IMR-90 (cell line): ENCODE data around the gene MYH3. TPM values are rescaled to one million over a fixed set of nuclear protein-coding genes. Genes with fewer than 3 reads are reported as not detected.
A peak's percentile ranks its signal among the peaks of the same experiment; 100 is the strongest.

Experiments used
- ATAC-seq: fragments of 200-7000 bp; cut with Tn5 transposase; 2 replicates; pipeline ENCODE4 v1.9.1; 2020; ENCODE audit warnings: low read depth, mild to moderate bottlenecking, moderate library complexity
- BruUV-seq: library from RNA; stranded (reverse); fragments of 400-500 nt; replicated peaks from 2 replicates; lab custom pipeline; 2021; lab: Mats Ljungman, UMichigan
- CTCF ChIA-PET: fragments of 300-600 bp; formaldehyde crosslinking; extraction: SDS; loops from one replicate; lab custom pipeline; 2021; ENCODE audit warnings: antibody characterized with exemption; lab: Yijun Ruan, JAX
- POLR2A ChIA-PET: fragments of 300-600 bp; sonication (Branson Sonifier 250); formaldehyde crosslinking; loops from one replicate; lab custom pipeline; 2022; ENCODE audit warnings: antibody characterized with exemption; ENCODE audit not compliant: unreplicated experiment; lab: Charles Lee
- DNase-seq: peaks from one replicate; pipeline ENCODE4 v3.0.0; 2013
- H2AFZ ChIP-seq: replicated peaks from 2 replicates; pipeline ENCODE3; 2013; ENCODE audit warnings: low read length, mild to moderate bottlenecking; ENCODE audit not compliant: poor library complexity
- H2AK5ac ChIP-seq: 2 replicates; pipeline ENCODE4 v1.6.1; 2013; ENCODE audit warnings: low read depth, low read length, inconsistent platforms
- H2AK9ac ChIP-seq: replicated peaks from 2 replicates; pipeline ENCODE3; 2013; ENCODE audit warnings: mild to moderate bottlenecking, low read depth, low read length, moderate library complexity; ENCODE audit not compliant: poor library complexity
- H2BK120ac ChIP-seq: 2 replicates; pipeline ENCODE4 v1.6.1; 2013; ENCODE audit warnings: low read depth, low read length, inconsistent platforms
- H2BK15ac ChIP-seq: 3 replicates; pipeline ENCODE4 v1.6.1; 2013; ENCODE audit warnings: low read depth, low read length, inconsistent platforms
- H2BK20ac ChIP-seq: 2 replicates; pipeline ENCODE4 v1.6.1; 2013; ENCODE audit warnings: low read depth, mild to moderate bottlenecking, inconsistent platforms, low read length, moderate library complexity
- H2BK5ac ChIP-seq: 2 replicates; pipeline ENCODE4 v1.6.1; 2013; ENCODE audit warnings: mild to moderate bottlenecking, low read depth, low read length, inconsistent platforms; ENCODE audit not compliant: poor library complexity, severe bottlenecking
- H3K14ac ChIP-seq: replicated peaks from 2 replicates; pipeline ENCODE4 v1.6.1; 2013; ENCODE audit warnings: low read depth, low read length, inconsistent platforms
- H3K18ac ChIP-seq: 2 replicates; pipeline ENCODE4 v1.6.1; 2013; ENCODE audit warnings: low read depth, low read length, control low read depth
- H3K23ac ChIP-seq: 2 replicates; pipeline ENCODE4 v1.6.1; 2013; ENCODE audit warnings: low read depth, low read length, inconsistent platforms
- H3K27ac ChIP-seq: 2 replicates; pipeline ENCODE4 v1.5.1; 2013; ENCODE audit warnings: mild to moderate bottlenecking, control low read depth, low read length; ENCODE audit not compliant: insufficient read depth
- H3K27me3 ChIP-seq: 2 replicates; pipeline ENCODE4 v1.6.1; 2013; ENCODE audit warnings: low read length; ENCODE audit not compliant: control insufficient read depth, insufficient read depth
- H3K36me3 ChIP-seq: 2 replicates; pipeline ENCODE4 v1.6.1; 2013; ENCODE audit warnings: low read length, mixed read lengths; ENCODE audit not compliant: control insufficient read depth, insufficient read depth
- H3K4ac ChIP-seq: 2 replicates; pipeline ENCODE4 v1.6.1; 2013; ENCODE audit warnings: low read depth, low read length, inconsistent platforms
- H3K4me1 ChIP-seq: 2 replicates; pipeline ENCODE4 v1.6.1; 2013; ENCODE audit warnings: low read length, mixed read lengths; ENCODE audit not compliant: control insufficient read depth, insufficient read depth
- H3K4me2 ChIP-seq: 2 replicates; pipeline ENCODE4 v1.6.1; 2013; ENCODE audit warnings: low read depth, mild to moderate bottlenecking, control low read depth, low read length, moderate library complexity
- H3K4me3 ChIP-seq: 2 replicates; pipeline ENCODE4 v1.5.1; 2013; ENCODE audit warnings: low read depth, mild to moderate bottlenecking, control low read depth, low read length, moderate library complexity; ENCODE audit not compliant: insufficient read depth
- H3K56ac ChIP-seq: 2 replicates; pipeline ENCODE4 v1.6.1; 2013; ENCODE audit warnings: low read length, inconsistent platforms; ENCODE audit not compliant: insufficient read depth; ENCODE audit errors: extremely low read depth
- H3K79me1 ChIP-seq, 2 experiments: 2 replicates each; pipeline ENCODE4 v1.6.1; 2013; ENCODE audit warnings: low read length in 2 of 2, inconsistent platforms in 1 of 2, low read depth in 1 of 2
- H3K9ac ChIP-seq: 2 replicates; pipeline ENCODE4 v1.6.1; 2013; ENCODE audit warnings: low read depth, low read length, control low read depth
- H3K9me1 ChIP-seq: 2 replicates; pipeline ENCODE4 v1.6.1; 2013; ENCODE audit warnings: low read length, inconsistent platforms; ENCODE audit not compliant: insufficient read depth
- H3K9me3 ChIP-seq: 2 replicates; pipeline ENCODE4 v1.6.1; 2013; ENCODE audit warnings: low read length; ENCODE audit not compliant: control insufficient read depth, insufficient read depth
- H4K20me1 ChIP-seq: 2 replicates; pipeline ENCODE4 v1.6.1; 2013; ENCODE audit warnings: low read length, inconsistent platforms; ENCODE audit not compliant: insufficient read depth
- H4K5ac ChIP-seq: 2 replicates; pipeline ENCODE4 v1.6.1; 2013; ENCODE audit warnings: mild to moderate bottlenecking, low read depth, low read length, control low read depth
- H4K8ac ChIP-seq, 2 experiments: 2 replicates each; pipeline ENCODE4 v1.6.1; 2013; ENCODE audit warnings: low read depth in 2 of 2, low read length in 2 of 2, control low read depth in 1 of 2, inconsistent platforms in 1 of 2
- H4K91ac ChIP-seq: 2 replicates; pipeline ENCODE4 v1.6.1; 2013; ENCODE audit warnings: low read depth, low read length, inconsistent platforms; ENCODE audit not compliant: insufficient read depth
- BHLHE40 ChIP-seq: fragments of 150-350 bp; IDR thresholded peaks from 2 replicates; pipeline ENCODE4 v1.6.1; 2016; ENCODE audit warnings: mild to moderate bottlenecking, low read depth, low read length
- CEBPB ChIP-seq: IDR thresholded peaks from 2 replicates; pipeline ENCODE4 v1.6.1; 2012; ENCODE audit warnings: low read depth, low read length, improper control_type of control experiment
- CHD1 ChIP-seq: IDR thresholded peaks from 2 replicates; pipeline ENCODE4 v1.6.1; 2012; ENCODE audit warnings: low read depth, low read length, improper control_type of control experiment
- CTCF ChIP-seq: conservative IDR thresholded peaks from 2 replicates; pipeline ENCODE4 v1.5.1; 2012; ENCODE audit warnings: mild to moderate bottlenecking, low read depth, low read length, improper control_type of control experiment
- ELK1 ChIP-seq: fragments of 150-350 bp; IDR thresholded peaks from 2 replicates; pipeline ENCODE4 v1.6.1; 2016; ENCODE audit warnings: low read depth, mild to moderate bottlenecking, low read length, moderate library complexity, borderline replicate concordance
- FOS ChIP-seq: fragments of 150-350 bp; IDR thresholded peaks from 2 replicates; pipeline ENCODE4 v1.6.1; 2016; ENCODE audit warnings: low read depth, low read length
- MAFK ChIP-seq: IDR thresholded peaks from 2 replicates; pipeline ENCODE4 v1.6.1; 2012; ENCODE audit warnings: low read depth, low read length, improper control_type of control experiment
- MAZ ChIP-seq: IDR thresholded peaks from 2 replicates; pipeline ENCODE4 v1.6.1; 2012; ENCODE audit warnings: low read depth, mild to moderate bottlenecking, low read length, improper control_type of control experiment, moderate library complexity, borderline replicate concordance
- MXI1 ChIP-seq: IDR thresholded peaks from 2 replicates; pipeline ENCODE4 v1.6.1; 2012; ENCODE audit warnings: low read depth, mild to moderate bottlenecking, low read length, moderate library complexity, borderline replicate concordance
- NFE2L2 ChIP-seq: fragments of 150-350 bp; IDR thresholded peaks from 2 replicates; pipeline ENCODE4 v1.6.1; 2016; ENCODE audit warnings: low read depth, mild to moderate bottlenecking, low read length
- POLR2A ChIP-seq: IDR thresholded peaks from 2 replicates; pipeline ENCODE4 v1.6.1; 2012; ENCODE audit warnings: mild to moderate bottlenecking, low read depth, low read length
- RAD21 ChIP-seq: IDR thresholded peaks from 2 replicates; pipeline ENCODE4 v1.6.1; 2012; ENCODE audit warnings: low read length, improper control_type of control experiment
- RCOR1 ChIP-seq: IDR thresholded peaks from 2 replicates; pipeline ENCODE4 v1.6.1; 2012; ENCODE audit warnings: mild to moderate bottlenecking, low read length, improper control_type of control experiment; ENCODE audit not compliant: insufficient replicate concordance
- RFX5 ChIP-seq: IDR thresholded peaks from 2 replicates; pipeline ENCODE4 v1.8.0; 2012; ENCODE audit warnings: low read depth, mild to moderate bottlenecking, low read length, moderate library complexity
- SMC3 ChIP-seq: fragments of 150-350 bp; IDR thresholded peaks from 2 replicates; pipeline ENCODE4 v1.6.1; 2016; ENCODE audit warnings: low read depth, mild to moderate bottlenecking, antibody characterized with exemption, low read length, moderate library complexity
- USF2 ChIP-seq: fragments of 150-350 bp; IDR thresholded peaks from 2 replicates; pipeline ENCODE4 v1.6.1; 2017; ENCODE audit warnings: mild to moderate bottlenecking, antibody characterized with exemption, low read length, low read depth
- WGBS, 2 experiments: methylation state at CpG; one replicate each; pipeline versions ENCODE4 v1.1.5 to v1.1.7; 2013; ENCODE audit warnings: missing lambda C conversion rate in 2 of 2; ENCODE audit not compliant: insufficient read length in 1 of 2; ENCODE audit errors: extremely low coverage in 2 of 2; 5-methylcytosine and 5-hydroxymethylcytosine counted together
- dilution Hi-C: fragments of 300-500 bp; cut with HindIII; formaldehyde crosslinking; loops from one replicate; pipeline ENCODE4 v1.14.3; 2018; ENCODE audit warnings: low sequenced_read_pairs; ENCODE audit not compliant: unreplicated experiment
- in situ Hi-C: fragments of 300-500 bp; cut with MboI; formaldehyde crosslinking; loops from 3 replicates; pipeline ENCODE4 v1.14.3; 2019; ENCODE audit warnings: low sequenced_read_pairs, inconsistent platforms, mixed read lengths
- intact Hi-C: fragments of 100-400 bp; cut with micrococcal nuclease; formaldehyde crosslinking; loops from 2 replicates; pipeline ENCODE4 v1.10.0; 2022
- polyA plus RNA-seq, 3 experiments: library from polyadenylated mRNA; depleted of rRNA; stranded (reverse); fragments of >200 nt; gene quantifications; 2 replicates each; pipeline ENCODE4 v1.2.3, GENCODE V29; 2012; ENCODE audit warnings: low replicate concordance in 1 of 3
- total RNA-seq: library from RNA; depleted of rRNA; stranded (reverse); fragments of >200 nt; gene quantifications from 2 replicates; pipeline ENCODE4 v1.2.3, GENCODE V29; 2012

MYH3 gene
- total and polyA plus RNA-seq, 2 of the 4 experiments (the other 2 are of a cell fraction), result 0.54 to 0.63 TPM

GRCh38 chr17:10683853-10684252 is 26.7 kb upstream of the MYH3 start:
- no peak overlapping the region for H3K27ac ChIP-seq
- no peak overlapping the region for H3K23ac ChIP-seq

More at GRCh38 chr17:10683853-10684252, 26.7 kb upstream of the MYH3 start:
- dilution Hi-C loops, result no loop called here
- Histone ChIP-seq H3K56ac (no peak overlapping the region), H4K91ac (no peak overlapping the region), H2AK9ac (no peak overlapping the region), H2BK15ac (no peak overlapping the region), H3K79me1 (peaks cover 6 to 9% of the 10 kb centered on the region in 2 experiments), H3K9me3 (no peaks in the 10 kb centered on the region), H3K4ac (no peak overlapping the region), H4K8ac (no peak overlapping the region), H3K14ac (no peak overlapping the region), H2BK5ac (no peak overlapping the region), H2AFZ (no peak overlapping the region), H3K9me1 (no peaks in the 10 kb centered on the region), H3K36me3 (peaks cover 25% of the 10 kb centered on the region), H2BK120ac (no peak overlapping the region), H4K20me1 (no peaks in the 10 kb centered on the region), H2BK20ac (no peak overlapping the region), H3K18ac (no peak overlapping the region), H4K5ac (no peak overlapping the region), H3K9ac (no peak overlapping the region), H3K27me3 (no peaks in the 10 kb centered on the region), H2AK5ac (no peak overlapping the region), H3K4me3 (no peak overlapping the region), H3K4me2 (no peak overlapping the region), H3K4me1 (peaks cover 2% of the 10 kb centered on the region; the same call in 1 of the 2 replicates)
- in situ Hi-C loops, result no loop called here
- no CpG with 5 or more reads among the region's 2 CpGs for WGBS, 2 experiments
- TF ChIP-seq MAFK (no peak), MXI1 (no peak), CTCF (peak; percentile 52), USF2 (no peak), POLR2A (no peak), CEBPB (no peak), SMC3 (peak; percentile 25; the same call in 1 of the 2 replicates), CHD1 (no peak), ELK1 (no peak), RFX5 (no peak), RAD21 (peak; percentile 34), BHLHE40 (no peak), RCOR1 (no peak), FOS (no peak), MAZ (no peak), NFE2L2 (no peak)
- DNase-seq (peak; percentile 39), ATAC-seq (no peak)
- POLR2A ChIA-PET, result interaction anchor here (0.9 kb wide), 1 partner anchor 13 kb away, joined by 17 read pairs; no protein-coding TSS in a partner anchor
- intact Hi-C loops, result loop anchor here (2.0 to 5.0 kb wide), 2 partner anchors 13 to 37 kb away; partner anchors contain the start of genes ADPRM and SCO1
- BruUV-seq, result no TSS peak
- CTCF ChIA-PET, result interaction anchor here (0.7 to 0.8 kb wide), 2 partner anchors 16 to 37 kb away, joined by 3 to 6 read pairs; no protein-coding TSS in a partner anchor
